Stimulated activated CD8-positive, alpha-beta memory T cell treated with anti-CD3 and anti-CD28 coated beads, Interleukin-4, amount 100 ng/mL, for 24 hours (primary cell): ENCODE measurements around the gene ZNF367.

Source experiments
- DNase-seq: peaks from one replicate; pipeline ENCODE4 v3.0.0-alpha.2; 2020; ENCODE audit warnings: low read depth

The ZNF367 gene

GRCh38 chr9:96436456-96437126 is 18.4 kb upstream of the ZNF367 start:
- no peak for DNase-seq

- no peak for DNase-seq
These were observed 17.9 kb upstream of the ZNF367 start for GRCh38 chr9:96436063-96436455.

GRCh38 chr9:96435345-96435744 is 17.2 kb upstream of the ZNF367 start:
- no peak for DNase-seq

GRCh38 chr9:96430377-96430776 is 12.2 kb upstream of the ZNF367 start:
- no peak for DNase-seq

GRCh38 chr9:96429732-96430131 is 11.6 kb upstream of the ZNF367 start:
- DNase-seq: no peak

- no peak for DNase-seq
These were observed 7.5 kb upstream of the ZNF367 start for GRCh38 chr9:96425500-96426169.

GRCh38 chr9:96423985-96424336 is 5.8 kb upstream of the ZNF367 start:
- DNase-seq: no peak

GRCh38 chr9:96423322-96423984 is 5.3 kb upstream of the ZNF367 start:
- no peak for DNase-seq

- DNase-seq: no peak
These were observed 2.5 kb upstream of the ZNF367 start for GRCh38 chr9:96420468-96421219.

- DNase-seq: no peak
These were observed 1.5 kb upstream of the ZNF367 start for GRCh38 chr9:96419691-96419969.

GRCh38 chr9:96418920-96419690 is 935 bp upstream of the ZNF367 start:
- peak; percentile 43 for DNase-seq

- DNase-seq: no peak
These were observed 498 bp downstream of the ZNF367 start for GRCh38 chr9:96417661-96418082.

- DNase-seq: peak; percentile 89
These were observed 1.1 kb downstream of the ZNF367 start for GRCh38 chr9:96417051-96417586.

GRCh38 chr9:96413302-96414221 is 4.6 kb downstream of the ZNF367 start:
- no peak for DNase-seq

GRCh38 chr9:96412174-96412913 is 5.8 kb downstream of the ZNF367 start:
- no peak for DNase-seq

- no peak for DNase-seq
These were observed 6.9 kb downstream of the ZNF367 start for GRCh38 chr9:96411129-96411838.

GRCh38 chr9:96408409-96409280 is 9.5 kb downstream of the ZNF367 start:
- no peak for DNase-seq

- no peak for DNase-seq
These were observed 17.8 kb downstream of the ZNF367 start for GRCh38 chr9:96400132-96400910.
